Measurements from ENCODE around the gene BACH2.
"Not testable (repeated sequence)": the region's sequence is repeated elsewhere in the genome, so short reads cannot be mapped to it uniquely, and the experiment has no call there.

DNA sequence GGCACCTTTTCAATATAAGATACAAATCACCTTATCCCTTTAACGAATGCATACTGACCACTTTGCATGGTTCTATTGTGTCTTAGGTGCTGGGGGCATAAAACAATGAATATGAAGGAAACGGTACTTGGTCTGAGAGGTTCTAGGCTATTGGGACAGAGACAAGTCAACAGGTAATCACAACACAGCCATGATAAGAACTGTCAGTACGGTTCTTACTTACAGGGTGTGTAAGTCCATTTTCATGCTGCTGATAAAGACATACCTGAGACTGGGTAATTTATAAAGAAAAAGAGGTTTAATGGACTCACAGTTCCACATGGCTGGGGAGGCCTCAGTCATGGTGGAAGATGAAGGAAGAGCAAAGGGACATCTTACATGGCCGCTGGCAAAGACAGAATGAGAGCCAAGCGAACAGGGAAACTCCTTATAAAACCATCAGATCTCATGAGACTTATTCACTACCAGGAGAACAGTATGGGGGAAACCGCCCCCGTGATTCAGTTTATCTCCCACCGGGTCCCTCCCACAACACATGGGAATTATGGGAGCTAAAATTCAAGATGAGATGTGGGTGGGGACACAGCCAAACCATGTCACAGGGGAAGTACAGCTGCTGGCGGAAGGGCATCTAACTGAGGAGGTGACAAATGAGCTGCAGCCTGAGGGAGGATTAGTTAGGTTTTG is 325.2 kb downstream of the BACH2 start:
- TF ChIP-seq POLR2AphosphoS5 (IDR thresholded peaks at IDR 0.05; ENCODE audit: low read depth, low read length); POLR2A (IDR thresholded peaks at IDR 0.05; ENCODE audit: control extremely low read depth in 1 of 2, low read depth in 2 of 2, low read length in 2 of 2); EP300 (IDR thresholded peaks at IDR 0.05; ENCODE audit: borderline replicate concordance in 1 of 2, low read depth in 2 of 2, low read length in 2 of 2); GABPA (IDR thresholded peaks at IDR 0.05; ENCODE audit: borderline replicate concordance, insufficient read depth, low read length); KDM1A (IDR thresholded peaks at IDR 0.05; ENCODE audit: borderline replicate concordance, low read length); EZH2 (IDR thresholded peaks at IDR 0.05; ENCODE audit: low read depth, low read length, severe bottlenecking); ZNF274 (IDR thresholded peaks at IDR 0.05; ENCODE audit: borderline replicate concordance, extremely low read depth, low read length); TBP (IDR thresholded peaks at IDR 0.05; ENCODE audit: low read depth, low read length): not testable (repeated sequence)
- TF ChIP-seq, protein P1, sequence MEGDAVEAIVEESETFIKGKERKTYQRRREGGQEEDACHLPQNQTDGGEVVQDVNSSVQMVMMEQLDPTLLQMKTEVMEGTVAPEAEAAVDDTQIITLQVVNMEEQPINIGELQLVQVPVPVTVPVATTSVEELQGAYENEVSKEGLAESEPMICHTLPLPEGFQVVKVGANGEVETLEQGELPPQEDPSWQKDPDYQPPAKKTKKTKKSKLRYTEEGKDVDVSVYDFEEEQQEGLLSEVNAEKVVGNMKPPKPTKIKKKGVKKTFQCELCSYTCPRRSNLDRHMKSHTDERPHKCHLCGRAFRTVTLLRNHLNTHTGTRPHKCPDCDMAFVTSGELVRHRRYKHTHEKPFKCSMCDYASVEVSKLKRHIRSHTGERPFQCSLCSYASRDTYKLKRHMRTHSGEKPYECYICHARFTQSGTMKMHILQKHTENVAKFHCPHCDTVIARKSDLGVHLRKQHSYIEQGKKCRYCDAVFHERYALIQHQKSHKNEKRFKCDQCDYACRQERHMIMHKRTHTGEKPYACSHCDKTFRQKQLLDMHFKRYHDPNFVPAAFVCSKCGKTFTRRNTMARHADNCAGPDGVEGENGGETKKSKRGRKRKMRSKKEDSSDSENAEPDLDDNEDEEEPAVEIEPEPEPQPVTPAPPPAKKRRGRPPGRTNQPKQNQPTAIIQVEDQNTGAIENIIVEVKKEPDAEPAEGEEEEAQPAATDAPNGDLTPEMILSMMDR (IDR thresholded peaks at IDR 0.05; ENCODE audit: control extremely low read depth in 1 of 3, insufficient read depth in 1 of 3, low read depth in 1 of 3, low read length in 3 of 3), result not testable (repeated sequence)
- TF ChIP-seq, protein P2, sequence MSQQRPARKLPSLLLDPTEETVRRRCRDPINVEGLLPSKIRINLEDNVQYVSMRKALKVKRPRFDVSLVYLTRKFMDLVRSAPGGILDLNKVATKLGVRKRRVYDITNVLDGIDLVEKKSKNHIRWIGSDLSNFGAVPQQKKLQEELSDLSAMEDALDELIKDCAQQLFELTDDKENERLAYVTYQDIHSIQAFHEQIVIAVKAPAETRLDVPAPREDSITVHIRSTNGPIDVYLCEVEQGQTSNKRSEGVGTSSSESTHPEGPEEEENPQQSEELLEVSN (IDR thresholded peaks at IDR 0.05), result not testable (repeated sequence)
- TF ChIP-seq, protein P3, sequence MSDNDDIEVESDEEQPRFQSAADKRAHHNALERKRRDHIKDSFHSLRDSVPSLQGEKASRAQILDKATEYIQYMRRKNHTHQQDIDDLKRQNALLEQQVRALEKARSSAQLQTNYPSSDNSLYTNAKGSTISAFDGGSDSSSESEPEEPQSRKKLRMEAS (IDR thresholded peaks at IDR 0.05), result not testable (repeated sequence)
